GM18520 (cell line): ENCODE measurements around the gene SLC1A3.

Experiments used
- ATAC-seq: cut with Tn5 transposase; IDR thresholded peaks from one replicate; pipeline ENCODE4 v1.9.1; 2021; ENCODE audit not compliant: unreplicated experiment

Gene SLC1A3

DNA sequence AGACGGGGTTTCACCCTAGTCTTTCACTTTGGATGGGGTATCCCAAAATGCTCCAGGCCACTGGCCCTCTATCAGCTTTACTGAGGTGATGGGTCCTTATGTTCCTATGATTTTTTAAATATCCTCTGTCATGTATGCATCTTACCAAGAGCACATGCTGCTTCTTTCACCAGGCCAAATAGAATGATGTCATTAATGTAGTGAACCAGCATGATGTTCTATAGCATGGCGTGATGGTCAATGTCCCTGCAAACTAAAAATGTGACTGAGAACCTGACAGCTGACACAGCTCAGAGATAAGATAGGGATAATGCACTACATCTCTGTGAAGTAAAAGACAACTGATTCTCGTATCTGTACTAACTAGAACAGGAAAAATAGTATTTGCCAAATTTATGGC, 103.6 kb downstream of the SLC1A3 start:
- no peak for ATAC-seq

DNA sequence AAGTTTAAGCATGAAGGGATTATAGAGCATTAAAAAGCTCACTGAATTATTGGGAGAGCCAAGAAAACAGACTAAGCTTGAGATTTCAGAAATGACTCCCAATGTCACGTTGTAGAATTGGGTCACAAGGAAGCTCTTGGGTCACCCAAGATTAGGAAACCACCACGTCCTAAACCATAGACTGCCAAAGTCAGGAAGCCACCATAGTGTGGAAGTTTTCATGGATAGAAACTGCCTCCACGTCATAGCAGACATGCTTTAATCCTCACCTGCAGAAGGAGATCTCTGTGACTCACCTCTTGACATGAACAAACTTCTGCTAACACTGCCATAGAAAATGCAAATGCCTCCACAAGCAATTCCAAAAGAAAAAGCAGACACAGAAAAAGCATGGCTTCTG, 106.3 kb downstream of the SLC1A3 start:
- no peak for ATAC-seq

- ATAC-seq, result no peak
These were observed 107.1 kb downstream of the SLC1A3 start for GRCh38 chr5:36713541-36713940.

DNA sequence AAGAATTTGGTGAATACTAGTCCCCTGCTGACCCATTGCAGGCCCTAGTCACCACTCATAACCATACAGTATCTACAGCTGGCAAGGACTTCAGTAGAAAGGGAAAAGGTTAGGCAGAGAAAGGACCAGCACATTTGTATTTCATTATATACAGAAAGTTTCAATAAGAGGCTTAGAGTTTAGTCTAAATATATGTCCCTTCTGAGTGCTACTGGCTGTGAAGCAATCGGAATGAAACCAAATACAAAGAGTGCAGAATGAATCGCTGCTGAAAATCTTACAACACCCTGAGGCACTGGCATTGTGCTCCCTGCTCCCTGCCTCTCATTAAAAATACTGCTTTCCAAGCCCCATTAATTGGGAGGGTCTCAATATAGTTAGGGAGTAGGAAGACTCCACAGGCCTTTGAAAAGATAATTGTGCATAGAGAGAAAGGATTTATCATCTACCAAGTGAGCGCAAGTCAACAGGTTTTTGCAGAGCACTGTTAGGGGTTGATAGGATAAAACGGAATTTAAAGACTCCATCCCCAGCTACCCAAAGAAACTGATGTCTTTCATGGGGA, 110.8 kb downstream of the SLC1A3 start:
- no peak for ATAC-seq

- no peak for ATAC-seq
These were observed 112.9 kb downstream of the SLC1A3 start for GRCh38 chr5:36719282-36719681.

DNA sequence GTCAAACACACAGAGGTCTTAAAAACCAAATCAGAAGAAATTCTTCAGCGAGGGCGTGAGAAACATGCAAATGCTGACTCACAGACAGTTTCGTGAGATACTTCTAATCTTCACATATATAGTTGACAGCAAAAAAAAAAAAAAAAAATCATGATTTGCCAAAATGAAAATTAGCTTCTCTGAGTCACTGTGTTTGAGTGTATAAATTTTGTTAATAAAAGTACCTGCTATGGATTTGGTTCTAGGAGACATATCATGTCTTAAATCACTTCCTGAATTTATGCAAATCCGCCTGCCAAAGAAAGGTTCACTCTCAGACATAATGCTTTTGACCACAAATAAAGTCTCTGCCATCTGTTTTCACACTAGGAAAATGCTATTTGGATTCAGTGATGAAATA, 114.3 kb downstream of the SLC1A3 start:
- peak; percentile 20 for ATAC-seq

- no peak for ATAC-seq
These were observed 115.3 kb downstream of the SLC1A3 start for GRCh38 chr5:36721664-36722235.

GRCh38 chr5:36722900-36723299, 116.5 kb downstream of the SLC1A3 start:
- ATAC-seq, result peak; percentile 24

DNA sequence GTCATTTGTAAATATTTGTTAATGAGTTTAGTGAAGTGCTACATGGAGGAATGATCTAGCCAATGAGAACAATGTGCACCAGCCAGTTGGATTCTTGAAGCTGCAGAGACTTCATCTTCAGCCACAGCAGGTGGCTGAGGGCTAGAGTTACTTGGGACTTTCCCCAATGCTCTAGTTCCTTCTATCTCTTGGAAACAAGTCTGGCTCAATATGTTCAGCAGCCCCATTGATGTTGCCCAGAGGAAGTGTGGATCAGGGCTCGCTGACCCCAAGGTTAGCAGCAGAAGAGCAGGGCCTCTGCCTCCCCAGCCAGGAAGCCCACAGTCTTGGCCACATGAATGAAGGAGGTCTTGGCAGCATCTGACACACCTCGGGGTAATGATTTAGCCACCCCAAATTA, 117.5 kb downstream of the SLC1A3 start:
- ATAC-seq, result no peak

- ATAC-seq, result peak; percentile 50
These were observed 118.3 kb downstream of the SLC1A3 start for GRCh38 chr5:36724467-36725332.

DNA sequence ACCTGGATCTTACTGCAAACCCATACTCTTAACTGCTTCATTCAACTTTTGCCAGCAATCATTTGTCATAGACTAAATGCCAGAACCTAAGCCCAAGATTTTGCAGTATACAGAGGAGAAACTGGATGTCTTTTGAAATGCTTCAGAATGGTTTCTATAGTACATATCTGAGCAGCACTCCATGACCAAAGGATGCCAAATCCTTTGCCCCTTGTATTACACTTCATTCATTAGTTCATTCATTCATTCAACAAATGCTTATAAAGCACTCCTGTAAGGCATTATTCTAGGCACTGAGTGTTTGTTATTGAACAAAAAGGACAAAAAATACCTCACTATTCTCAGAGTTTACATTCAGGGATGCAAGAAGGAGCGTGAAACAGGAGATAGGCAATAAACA, 119.9 kb downstream of the SLC1A3 start:
- ATAC-seq, result no peak

DNA sequence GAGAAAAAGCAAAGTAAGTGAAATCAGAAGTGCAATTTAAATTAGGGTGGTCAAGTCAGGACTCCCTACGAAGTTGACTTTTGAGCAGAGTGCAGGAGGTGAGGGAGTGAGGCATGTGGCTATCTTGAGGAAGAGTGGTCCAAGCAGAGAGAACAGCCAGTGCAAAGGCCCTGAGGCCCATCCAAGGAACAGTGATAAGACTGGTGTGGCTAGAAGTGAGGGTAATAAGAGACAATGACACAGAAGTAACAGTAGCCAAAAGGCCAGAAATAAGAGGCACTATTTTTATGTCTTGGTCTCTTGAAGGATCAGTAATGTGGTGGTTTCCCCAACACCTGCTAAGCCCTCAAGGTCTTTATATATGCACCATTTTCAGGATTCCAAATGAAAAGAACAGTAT, 120.4 kb downstream of the SLC1A3 start:
- ATAC-seq, result no peak

DNA sequence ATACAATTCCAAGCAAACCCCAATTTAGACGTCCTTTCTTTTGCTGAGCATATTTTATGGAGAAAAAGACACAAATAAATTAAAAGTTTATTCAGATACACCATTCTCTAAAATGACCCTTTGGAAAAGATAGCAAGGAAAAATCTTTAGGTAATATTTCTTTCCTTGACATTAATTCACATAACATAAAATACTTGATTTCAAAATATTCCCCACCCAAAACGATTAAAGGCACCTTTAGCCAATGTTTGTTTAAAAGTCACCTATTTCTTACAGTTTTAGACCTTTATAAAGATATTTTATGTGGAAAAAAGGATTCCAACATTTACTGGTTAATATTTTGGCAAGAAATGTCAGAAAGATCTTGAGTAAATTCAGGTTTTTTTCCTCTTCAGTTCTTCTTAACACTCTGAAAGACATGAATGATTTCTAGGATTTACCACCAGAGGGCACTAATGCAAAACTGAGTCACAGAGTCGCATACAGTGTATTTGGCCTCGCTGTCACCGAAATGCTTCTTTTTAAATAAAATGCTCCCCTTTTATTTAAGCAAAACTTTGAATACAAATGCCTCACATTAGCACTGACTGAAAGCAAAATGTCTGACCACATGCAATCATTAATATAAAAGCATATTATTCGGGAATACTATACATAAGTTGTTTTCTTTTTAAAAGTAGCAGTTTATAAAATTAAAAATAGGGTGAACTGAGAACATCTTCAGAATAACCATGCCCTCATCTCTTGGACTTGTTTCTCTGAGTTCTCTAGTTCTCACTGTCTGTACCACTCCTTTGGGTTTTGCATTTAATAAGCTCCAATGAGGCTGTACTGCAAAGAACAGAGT, 122.5 kb downstream of the SLC1A3 start:
- no peak for ATAC-seq

GRCh38 chr5:36730537-36731216, 124.3 kb downstream of the SLC1A3 start:
- no peak for ATAC-seq

DNA sequence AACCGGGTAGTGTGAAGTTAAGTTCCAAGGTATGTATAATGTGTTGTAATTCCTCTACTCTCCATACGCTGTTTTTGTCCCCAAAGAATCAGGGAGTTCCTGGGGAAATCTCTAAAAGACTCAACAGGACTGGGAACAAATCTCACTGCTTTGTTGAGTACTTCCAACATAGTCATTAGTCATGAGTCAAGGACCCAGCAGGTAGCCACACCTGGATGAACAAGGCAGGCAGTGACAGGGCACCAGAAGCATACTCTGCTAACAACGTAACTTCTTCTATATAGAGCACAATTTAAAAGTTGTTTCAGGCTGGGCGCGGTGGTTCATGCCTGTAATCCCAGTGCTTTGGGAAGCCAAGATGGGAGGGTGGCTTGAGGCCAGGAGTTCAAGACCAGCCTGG, 126.8 kb downstream of the SLC1A3 start:
- no peak for ATAC-seq

GRCh38 chr5:36734422-36734821, 128.0 kb downstream of the SLC1A3 start:
- ATAC-seq, result no peak

DNA sequence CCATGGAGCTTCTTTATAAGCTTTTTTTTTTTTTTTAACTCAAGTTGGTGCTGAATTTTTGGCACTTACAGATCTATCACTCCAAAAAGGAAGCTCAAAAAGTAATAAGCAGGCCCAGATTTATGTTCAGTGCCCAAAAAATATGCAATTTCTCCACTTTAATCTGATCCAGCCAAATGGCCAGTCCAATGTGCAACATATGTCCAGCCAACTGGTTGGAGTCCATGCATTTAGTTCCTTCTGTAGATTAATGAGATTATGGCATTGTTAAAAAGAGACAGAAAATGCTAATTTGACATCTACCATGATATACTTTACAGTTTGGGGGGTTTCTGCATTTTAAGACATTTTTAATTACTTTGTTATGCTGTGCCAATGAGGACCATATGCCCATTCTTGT, 129.5 kb downstream of the SLC1A3 start:
- ATAC-seq, result no peak
